HEK293 (cell line): ENCODE data around the gene NPAS1.

Experiments
- CTCF ChIA-PET: fragments of 350-600 bp; formaldehyde crosslinking; extraction: SDS; loops from one replicate; lab custom pipeline; 2021; ENCODE audit warnings: antibody characterized with exemption; lab: Yijun Ruan, JAX
- POLR2A ChIA-PET: fragments of 300-600 bp; formaldehyde crosslinking; extraction: SDS; loops from one replicate; lab custom pipeline; 2020; ENCODE audit warnings: antibody characterized with exemption, inconsistent platforms; lab: Yijun Ruan, JAX
- H3K27ac ChIP-seq: fragments of 200-500 bp; sonication (Bioruptor generic); 2 replicates; pipeline ENCODE4 v1.5.1; 2014; ENCODE audit warnings: low read depth, low read length, control low read depth, inconsistent platforms; ENCODE audit errors: extremely low read depth
- H3K36me3 ChIP-seq, 2 experiments: fragments of 200-500 bp in 1 of 2; sonication (Bioruptor generic) in 1 of 2; 1 replicate in 1 of 2; 2 replicates in 1 of 2; pipeline ENCODE4 v1.5.1; 2014 to 2017; ENCODE audit warnings: inconsistent platforms in 2 of 2, low read length in 2 of 2; ENCODE audit not compliant: control insufficient read depth in 2 of 2, insufficient read depth in 1 of 2
- H3K4me1 ChIP-seq: fragments of 200-500 bp; sonication (Bioruptor generic); 2 replicates; pipeline ENCODE4 v1.5.1; 2014; ENCODE audit warnings: mild to moderate bottlenecking, low read length, inconsistent platforms; ENCODE audit not compliant: control insufficient read depth, insufficient read depth
- H3K4me3 ChIP-seq: 2 replicates; pipeline ENCODE4 v1.5.1; 2011; ENCODE audit warnings: low read depth, mild to moderate bottlenecking, control low read depth, low read length, moderate library complexity
- H3K9me3 ChIP-seq: fragments of 200-500 bp; sonication (Bioruptor generic); 2 replicates; pipeline ENCODE4 v1.5.1; 2014; ENCODE audit warnings: low read depth, low read length, inconsistent platforms; ENCODE audit not compliant: control insufficient read depth, insufficient read depth
- FEZF1 ChIP-seq: fragments of 450-650 bp; formaldehyde crosslinking; IDR thresholded peaks from 2 replicates; pipeline ENCODE4 v1.5.1; 2016; ENCODE audit warnings: missing biosample characterization, missing genetic modification characterization
- HOXC10 ChIP-seq: sonication (generic); formaldehyde crosslinking; IDR thresholded peaks from 2 replicates; pipeline ENCODE4 v1.8.1; 2023; ENCODE audit warnings: mild to moderate bottlenecking, missing genetic modification reagents
- KLF10 ChIP-seq: fragments of 450-650 bp; IDR thresholded peaks from 2 replicates; pipeline ENCODE4 v1.5.1; 2018; ENCODE audit warnings: missing biosample characterization, mild to moderate bottlenecking, missing genetic modification characterization
- KLF9 ChIP-seq: fragments of 450-650 bp; formaldehyde crosslinking; IDR thresholded peaks from 2 replicates; pipeline ENCODE4 v1.5.1; 2016; ENCODE audit warnings: missing biosample characterization, missing genetic modification characterization, low read depth
- MYNN ChIP-seq: fragments of 450-650 bp; formaldehyde crosslinking; IDR thresholded peaks from 2 replicates; pipeline ENCODE4 v1.5.1; 2016; ENCODE audit warnings: missing biosample characterization, missing genetic modification characterization, borderline replicate concordance
- ZEB2 ChIP-seq: fragments of 450-650 bp; formaldehyde crosslinking; IDR thresholded peaks from 2 replicates; pipeline ENCODE4 v1.5.1; 2016; ENCODE audit warnings: missing biosample characterization, missing genetic modification characterization
- ZFHX2 ChIP-seq: fragments of 450-650 bp; formaldehyde crosslinking; conservative IDR thresholded peaks from 2 replicates; pipeline ENCODE4 v1.5.1; 2016; ENCODE audit warnings: missing biosample characterization, missing genetic modification characterization
- ZNF16 ChIP-seq: fragments of 450-650 bp; formaldehyde crosslinking; IDR thresholded peaks from 2 replicates; pipeline ENCODE4 v1.5.1; 2016; ENCODE audit warnings: low read depth, missing biosample characterization, missing genetic modification characterization
- ZNF324 ChIP-seq: fragments of 450-650 bp; formaldehyde crosslinking; IDR thresholded peaks from 2 replicates; pipeline ENCODE4 v1.5.1; 2016; ENCODE audit warnings: missing biosample characterization, missing genetic modification characterization
- ZNF391 ChIP-seq: fragments of 450-650 bp; formaldehyde crosslinking; IDR thresholded peaks from 2 replicates; pipeline ENCODE4 v1.5.1; 2016; ENCODE audit warnings: low read depth, missing biosample characterization, missing genetic modification characterization, borderline replicate concordance
- ZNF529 ChIP-seq: fragments of 450-650 bp; formaldehyde crosslinking; IDR thresholded peaks from 2 replicates; pipeline ENCODE4 v1.5.1; 2017; ENCODE audit warnings: missing genetic modification characterization, missing biosample characterization; ENCODE audit not compliant: insufficient replicate concordance
- ZNF596 ChIP-seq: fragments of 450-650 bp; IDR thresholded peaks from 2 replicates; pipeline ENCODE4 v1.5.0; 2018; ENCODE audit warnings: missing biosample characterization, mild to moderate bottlenecking, missing genetic modification characterization, moderate library complexity
- ZNF600 ChIP-seq: fragments of 450-650 bp; formaldehyde crosslinking; IDR thresholded peaks from 2 replicates; pipeline ENCODE4 v1.5.1; 2016; ENCODE audit warnings: missing biosample characterization, missing genetic modification characterization
- ZNF623 ChIP-seq: fragments of 450-650 bp; formaldehyde crosslinking; IDR thresholded peaks from 2 replicates; pipeline ENCODE4 v1.5.1; 2016; ENCODE audit warnings: missing biosample characterization, missing genetic modification characterization
- ZNF624 ChIP-seq: fragments of 450-650 bp; formaldehyde crosslinking; IDR thresholded peaks from 2 replicates; pipeline ENCODE4 v1.5.1; 2017; ENCODE audit warnings: missing biosample characterization, missing genetic modification characterization
- ZNF629 ChIP-seq: fragments of 450-650 bp; formaldehyde crosslinking; IDR thresholded peaks from 2 replicates; pipeline ENCODE4 v1.5.1; 2017; ENCODE audit warnings: missing biosample characterization, missing genetic modification characterization
- ZNF654 ChIP-seq: fragments of 450-650 bp; formaldehyde crosslinking; IDR thresholded peaks from 2 replicates; pipeline ENCODE4 v1.5.1; 2016; ENCODE audit warnings: low read depth, missing biosample characterization, missing genetic modification characterization
- ZNF670 ChIP-seq: fragments of 450-650 bp; formaldehyde crosslinking; IDR thresholded peaks from 2 replicates; pipeline ENCODE4 v1.5.1; 2016; ENCODE audit warnings: missing biosample characterization, missing genetic modification characterization, low read depth
- ZXDB ChIP-seq: fragments of 450-650 bp; formaldehyde crosslinking; IDR thresholded peaks from 2 replicates; pipeline ENCODE4 v1.5.1; 2016; ENCODE audit warnings: missing biosample characterization, missing genetic modification characterization
- TF ChIP-seq, protein P1 (sequence below): fragments of 450-650 bp; formaldehyde crosslinking; IDR thresholded peaks from 2 replicates; pipeline ENCODE4 v1.5.1; 2017; ENCODE audit warnings: missing biosample characterization, missing genetic modification characterization
- TF ChIP-seq, protein P2 (sequence below): fragments of 450-650 bp; formaldehyde crosslinking; IDR thresholded peaks from 2 replicates; pipeline ENCODE4 v1.5.1; 2017; ENCODE audit warnings: missing biosample characterization, mild to moderate bottlenecking, missing genetic modification characterization, moderate library complexity
- TF ChIP-seq, protein P3 (sequence below): fragments of 450-650 bp; formaldehyde crosslinking; IDR thresholded peaks from 2 replicates; pipeline ENCODE4 v1.5.1; 2017; ENCODE audit warnings: missing biosample characterization, missing genetic modification characterization
- TF ChIP-seq, protein P4 (sequence below): fragments of 450-650 bp; formaldehyde crosslinking; IDR thresholded peaks from 2 replicates; pipeline ENCODE4 v1.5.1; 2017; ENCODE audit warnings: missing biosample characterization, missing genetic modification characterization
- TF ChIP-seq, protein P5 (sequence below): fragments of 450-650 bp; formaldehyde crosslinking; IDR thresholded peaks from 2 replicates; pipeline ENCODE4 v1.5.1; 2016; ENCODE audit warnings: missing biosample characterization, missing genetic modification characterization

The NPAS1 gene

DNA sequence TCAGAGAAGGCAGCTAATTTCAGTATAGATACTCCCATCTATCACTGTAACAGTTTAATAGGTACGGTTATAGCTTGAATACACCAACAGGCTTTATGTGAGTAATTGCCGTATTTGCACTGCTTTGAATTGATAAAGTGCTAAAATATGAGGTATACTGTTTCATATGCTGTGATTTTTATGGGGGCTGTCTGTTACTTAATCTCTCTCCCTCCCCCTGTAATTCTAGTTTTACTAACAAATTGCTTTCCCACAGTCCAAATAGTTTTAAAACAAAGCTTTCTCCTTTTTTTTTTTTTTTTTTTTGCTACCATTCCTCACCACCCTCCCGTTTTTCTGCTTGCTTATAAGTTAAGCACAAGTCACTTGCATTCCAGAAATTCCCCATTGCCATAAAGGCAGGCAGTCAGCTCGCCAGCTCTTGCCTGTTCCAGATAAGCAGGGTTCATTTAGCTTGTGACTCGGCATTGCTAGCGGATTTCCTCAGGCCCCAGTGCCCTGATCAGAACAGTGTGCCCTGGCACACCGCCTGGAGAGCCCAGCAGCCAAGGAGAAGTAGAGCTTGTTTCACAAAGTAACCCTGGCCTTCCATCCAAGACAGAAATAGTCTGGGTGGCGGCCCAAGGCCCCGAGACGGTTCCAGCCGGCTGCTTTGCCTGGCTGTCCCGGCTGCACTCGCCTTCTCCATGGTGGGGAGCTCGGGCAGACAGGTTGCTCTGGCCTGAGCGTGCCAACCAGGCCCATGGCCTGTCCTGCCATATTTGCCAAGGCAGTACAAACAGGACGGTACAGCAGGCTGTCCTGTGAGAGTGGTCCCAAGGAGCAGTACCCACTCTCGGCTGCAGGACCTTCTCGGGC, 43.5 kb upstream of the NPAS1 start (continued):
- TF ChIP-seq, protein P1, sequence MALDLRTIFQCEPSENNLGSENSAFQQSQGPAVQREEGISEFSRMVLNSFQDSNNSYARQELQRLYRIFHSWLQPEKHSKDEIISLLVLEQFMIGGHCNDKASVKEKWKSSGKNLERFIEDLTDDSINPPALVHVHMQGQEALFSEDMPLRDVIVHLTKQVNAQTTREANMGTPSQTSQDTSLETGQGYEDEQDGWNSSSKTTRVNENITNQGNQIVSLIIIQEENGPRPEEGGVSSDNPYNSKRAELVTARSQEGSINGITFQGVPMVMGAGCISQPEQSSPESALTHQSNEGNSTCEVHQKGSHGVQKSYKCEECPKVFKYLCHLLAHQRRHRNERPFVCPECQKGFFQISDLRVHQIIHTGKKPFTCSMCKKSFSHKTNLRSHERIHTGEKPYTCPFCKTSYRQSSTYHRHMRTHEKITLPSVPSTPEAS = 0 out of 2 replicates have a peak, but pooled peaks have one; percentile 9

DNA sequence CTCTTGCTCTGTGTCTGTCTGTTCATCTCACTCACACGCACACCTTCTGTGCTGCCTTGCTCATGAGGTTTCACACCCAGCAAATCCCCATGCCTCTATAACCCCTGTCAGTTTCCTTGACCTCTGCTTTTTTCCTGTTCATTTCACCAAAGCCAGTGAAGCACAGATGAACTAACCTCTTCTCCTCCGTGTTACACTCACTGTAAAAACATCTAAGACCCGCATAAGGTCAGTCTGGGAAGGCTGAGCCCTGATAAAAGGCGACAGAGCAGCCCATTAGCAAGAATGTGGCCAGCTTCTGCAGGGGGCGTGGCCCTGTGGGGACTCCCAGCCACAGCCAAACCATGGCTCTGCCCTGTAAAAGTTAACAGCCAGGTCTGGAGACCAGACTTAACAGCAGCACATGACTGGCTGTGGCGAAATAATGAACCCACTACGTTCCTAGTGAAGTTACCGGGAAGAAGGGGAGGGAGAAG, 42.8 kb upstream of the NPAS1 start:
- ChIA-PET POLR2A (interaction anchor here (0.6 to 1.8 kb wide), 4 partner anchors 23 to 219 kb away, joined by 4 to 9 read pairs (median 5); no protein-coding TSS in a partner anchor), CTCF (interaction anchor here (0.5 to 3.5 kb wide), 4 partner anchors 15 to 250 kb away, joined by 3 to 33 read pairs (median 4); no protein-coding TSS in a partner anchor)
- Histone ChIP-seq H3K36me3 (no peaks in the 10 kb centered on the region; a peak in 1 of 3 replicates), H3K4me1 (peaks cover 18% of the 10 kb centered on the region), H3K9me3 (no peaks in the 10 kb centered on the region), H3K27ac (no peak overlapping the region), H3K4me3 (no peak overlapping the region)
- TF ChIP-seq KLF9 (tag by site-specific recombination) (peak; percentile 85), ZNF600 (tag by site-specific recombination) (0 out of 2 replicates have a peak, but pooled peaks have one; percentile 22), KLF10 (0 out of 2 replicates have a peak, but pooled peaks have one; percentile 33), ZXDB (tag by site-specific recombination) (no peak), ZNF670 (tag by site-specific recombination) (no peak)
- TF ChIP-seq, protein P2, sequence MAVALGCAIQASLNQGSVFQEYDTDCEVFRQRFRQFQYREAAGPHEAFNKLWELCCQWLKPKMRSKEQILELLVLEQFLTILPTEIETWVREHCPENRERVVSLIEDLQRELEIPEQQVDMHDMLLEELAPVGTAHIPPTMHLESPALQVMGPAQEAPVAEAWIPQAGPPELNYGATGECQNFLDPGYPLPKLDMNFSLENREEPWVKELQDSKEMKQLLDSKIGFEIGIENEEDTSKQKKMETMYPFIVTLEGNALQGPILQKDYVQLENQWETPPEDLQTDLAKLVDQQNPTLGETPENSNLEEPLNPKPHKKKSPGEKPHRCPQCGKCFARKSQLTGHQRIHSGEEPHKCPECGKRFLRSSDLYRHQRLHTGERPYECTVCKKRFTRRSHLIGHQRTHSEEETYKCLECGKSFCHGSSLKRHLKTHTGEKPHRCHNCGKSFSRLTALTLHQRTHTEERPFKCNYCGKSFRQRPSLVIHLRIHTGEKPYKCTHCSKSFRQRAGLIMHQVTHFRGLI = peak; percentile 81

DNA sequence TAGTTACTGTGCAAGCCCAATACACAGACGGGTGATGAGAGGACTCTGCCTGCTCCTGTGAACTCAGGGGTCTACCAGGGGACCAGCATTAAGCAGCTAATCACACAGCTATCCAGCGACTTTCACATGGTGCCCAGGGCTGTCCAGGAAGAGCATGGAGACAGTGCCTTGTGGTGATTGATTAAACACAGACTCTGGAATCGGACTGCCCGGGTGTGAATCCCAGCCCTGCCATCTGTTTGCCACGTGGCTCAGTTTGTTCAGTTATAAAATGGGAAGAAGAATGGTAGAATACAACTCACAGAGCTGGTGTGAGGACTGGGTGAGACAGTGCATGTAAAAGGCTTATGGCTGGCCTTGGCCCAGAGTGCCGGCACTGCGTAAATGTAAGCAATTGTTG, 42.1 kb upstream of the NPAS1 start:
- ChIA-PET POLR2A (interaction anchor here (0.5 kb wide), 1 partner anchor 108 kb away, joined by 3 read pairs; no protein-coding TSS in a partner anchor), CTCF (interaction anchor here (0.7 to 3.5 kb wide), 3 partner anchors 14 to 900 kb away, joined by 3 to 33 read pairs (median 4); no protein-coding TSS in a partner anchor)
- no peak overlapping the region for H3K27ac ChIP-seq
- H3K4me1 ChIP-seq = peaks cover 18% of the 10 kb centered on the region
- H3K4me3 ChIP-seq = no peak overlapping the region
- H3K36me3 ChIP-seq = no peaks in the 10 kb centered on the region; a peak in 1 of 3 replicates
- H3K9me3 ChIP-seq = no peaks in the 10 kb centered on the region
- TF ChIP-seq ZNF629 (no peak), FEZF1 (tag by site-specific recombination) (no peak), ZNF324 (tag by site-specific recombination) (no peak), ZNF654 (tag by site-specific recombination) (no peak), MYNN (tag by site-specific recombination) (no peak), ZFHX2 (tag by site-specific recombination) (no peak), ZNF16 (tag by site-specific recombination) (no peak), ZNF391 (tag by site-specific recombination) (no peak), ZNF529 (tag by site-specific recombination) (no peak), ZNF624 (no peak), ZNF596 (tag by site-specific recombination) (no peak), HOXC10 (CRISPR knock-in tag) (no peak), ZNF623 (tag by site-specific recombination) (no peak), ZEB2 (tag by site-specific recombination) (no peak)
- TF ChIP-seq, protein P3, sequence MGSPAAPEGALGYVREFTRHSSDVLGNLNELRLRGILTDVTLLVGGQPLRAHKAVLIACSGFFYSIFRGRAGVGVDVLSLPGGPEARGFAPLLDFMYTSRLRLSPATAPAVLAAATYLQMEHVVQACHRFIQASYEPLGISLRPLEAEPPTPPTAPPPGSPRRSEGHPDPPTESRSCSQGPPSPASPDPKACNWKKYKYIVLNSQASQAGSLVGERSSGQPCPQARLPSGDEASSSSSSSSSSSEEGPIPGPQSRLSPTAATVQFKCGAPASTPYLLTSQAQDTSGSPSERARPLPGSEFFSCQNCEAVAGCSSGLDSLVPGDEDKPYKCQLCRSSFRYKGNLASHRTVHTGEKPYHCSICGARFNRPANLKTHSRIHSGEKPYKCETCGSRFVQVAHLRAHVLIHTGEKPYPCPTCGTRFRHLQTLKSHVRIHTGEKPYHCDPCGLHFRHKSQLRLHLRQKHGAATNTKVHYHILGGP (tag by site-specific recombination) = no peak
- TF ChIP-seq, protein P4, sequence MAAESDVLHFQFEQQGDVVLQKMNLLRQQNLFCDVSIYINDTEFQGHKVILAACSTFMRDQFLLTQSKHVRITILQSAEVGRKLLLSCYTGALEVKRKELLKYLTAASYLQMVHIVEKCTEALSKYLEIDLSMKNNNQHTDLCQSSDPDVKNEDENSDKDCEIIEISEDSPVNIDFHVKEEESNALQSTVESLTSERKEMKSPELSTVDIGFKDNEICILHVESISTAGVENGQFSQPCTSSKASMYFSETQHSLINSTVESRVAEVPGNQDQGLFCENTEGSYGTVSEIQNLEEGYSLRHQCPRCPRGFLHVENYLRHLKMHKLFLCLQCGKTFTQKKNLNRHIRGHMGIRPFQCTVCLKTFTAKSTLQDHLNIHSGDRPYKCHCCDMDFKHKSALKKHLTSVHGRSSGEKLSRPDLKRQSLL = no peak
- TF ChIP-seq, protein P5, sequence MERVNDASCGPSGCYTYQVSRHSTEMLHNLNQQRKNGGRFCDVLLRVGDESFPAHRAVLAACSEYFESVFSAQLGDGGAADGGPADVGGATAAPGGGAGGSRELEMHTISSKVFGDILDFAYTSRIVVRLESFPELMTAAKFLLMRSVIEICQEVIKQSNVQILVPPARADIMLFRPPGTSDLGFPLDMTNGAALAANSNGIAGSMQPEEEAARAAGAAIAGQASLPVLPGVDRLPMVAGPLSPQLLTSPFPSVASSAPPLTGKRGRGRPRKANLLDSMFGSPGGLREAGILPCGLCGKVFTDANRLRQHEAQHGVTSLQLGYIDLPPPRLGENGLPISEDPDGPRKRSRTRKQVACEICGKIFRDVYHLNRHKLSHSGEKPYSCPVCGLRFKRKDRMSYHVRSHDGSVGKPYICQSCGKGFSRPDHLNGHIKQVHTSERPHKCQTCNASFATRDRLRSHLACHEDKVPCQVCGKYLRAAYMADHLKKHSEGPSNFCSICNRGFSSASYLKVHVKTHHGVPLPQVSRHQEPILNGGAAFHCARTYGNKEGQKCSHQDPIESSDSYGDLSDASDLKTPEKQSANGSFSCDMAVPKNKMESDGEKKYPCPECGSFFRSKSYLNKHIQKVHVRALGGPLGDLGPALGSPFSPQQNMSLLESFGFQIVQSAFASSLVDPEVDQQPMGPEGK (tag by site-specific recombination) = no peak
